Fibroblast of mammary gland (primary cell): ENCODE data around the gene DOLPP1.

ENCODE experiments used
- DNase-seq: peaks from one replicate; pipeline ENCODE4 v3.0.0-alpha.2; 2010; ENCODE audit warnings: low read depth
- H3K4me3 ChIP-seq: 2 replicates; pipeline ENCODE4 v1.5.1; 2011; ENCODE audit warnings: low read depth, mild to moderate bottlenecking, low read length, moderate library complexity; ENCODE audit not compliant: control insufficient read depth
- TF ChIP-seq, protein P1 (sequence below): conservative IDR thresholded peaks from 2 replicates; pipeline ENCODE4 v1.5.1; 2011; ENCODE audit warnings: low read depth, low read length, inconsistent platforms; ENCODE audit not compliant: control insufficient read depth, insufficient read depth

The DOLPP1 gene

DNA sequence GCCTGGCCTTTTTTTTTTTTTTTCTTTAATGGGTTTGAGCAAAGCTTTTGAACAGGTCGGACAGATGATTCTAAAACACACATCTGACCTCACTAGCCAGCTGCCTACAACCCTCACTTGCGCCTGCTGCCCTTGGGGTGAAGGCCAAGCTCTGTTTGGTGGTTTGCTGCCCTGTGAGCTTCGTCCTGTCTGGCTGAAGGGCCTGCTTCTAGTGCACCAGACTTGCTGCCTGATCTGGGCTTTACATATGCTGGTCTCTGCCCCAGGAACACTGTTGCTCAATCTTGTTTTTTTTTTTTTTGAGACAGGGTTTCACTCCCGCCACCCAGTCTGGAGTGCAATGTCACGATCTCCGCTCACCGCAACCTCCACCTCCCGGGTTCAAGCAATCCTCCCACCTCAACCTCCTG, 16.4 kb upstream of the DOLPP1 start:
- TF ChIP-seq, protein P1, sequence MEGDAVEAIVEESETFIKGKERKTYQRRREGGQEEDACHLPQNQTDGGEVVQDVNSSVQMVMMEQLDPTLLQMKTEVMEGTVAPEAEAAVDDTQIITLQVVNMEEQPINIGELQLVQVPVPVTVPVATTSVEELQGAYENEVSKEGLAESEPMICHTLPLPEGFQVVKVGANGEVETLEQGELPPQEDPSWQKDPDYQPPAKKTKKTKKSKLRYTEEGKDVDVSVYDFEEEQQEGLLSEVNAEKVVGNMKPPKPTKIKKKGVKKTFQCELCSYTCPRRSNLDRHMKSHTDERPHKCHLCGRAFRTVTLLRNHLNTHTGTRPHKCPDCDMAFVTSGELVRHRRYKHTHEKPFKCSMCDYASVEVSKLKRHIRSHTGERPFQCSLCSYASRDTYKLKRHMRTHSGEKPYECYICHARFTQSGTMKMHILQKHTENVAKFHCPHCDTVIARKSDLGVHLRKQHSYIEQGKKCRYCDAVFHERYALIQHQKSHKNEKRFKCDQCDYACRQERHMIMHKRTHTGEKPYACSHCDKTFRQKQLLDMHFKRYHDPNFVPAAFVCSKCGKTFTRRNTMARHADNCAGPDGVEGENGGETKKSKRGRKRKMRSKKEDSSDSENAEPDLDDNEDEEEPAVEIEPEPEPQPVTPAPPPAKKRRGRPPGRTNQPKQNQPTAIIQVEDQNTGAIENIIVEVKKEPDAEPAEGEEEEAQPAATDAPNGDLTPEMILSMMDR: no peak
- DNase-seq: no peak
- H3K4me3 ChIP-seq: no peak overlapping the region

DNA sequence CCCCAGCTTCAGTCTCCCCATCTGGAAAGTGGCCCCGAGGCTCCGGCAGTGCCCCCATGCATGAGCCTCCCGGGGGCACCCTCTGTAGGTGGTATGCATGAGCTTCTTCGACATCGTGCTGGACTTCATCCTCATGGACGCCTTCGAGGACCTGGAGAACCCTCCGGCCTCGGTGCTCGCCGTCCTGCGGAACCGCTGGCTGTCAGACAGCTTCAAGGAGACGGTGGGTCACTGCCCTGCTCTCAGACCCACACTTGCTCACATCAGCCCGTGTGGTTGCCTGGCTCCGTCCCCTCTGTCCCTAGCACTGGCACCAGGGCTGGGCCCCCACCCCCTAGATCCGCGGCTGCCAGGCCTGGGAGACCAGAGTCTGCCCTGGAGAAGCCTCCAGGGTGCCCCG, 12.8 kb upstream of the DOLPP1 start:
- TF ChIP-seq, protein P1: no peak
- H3K4me3 ChIP-seq: no peak overlapping the region
- DNase-seq: no peak

DNA sequence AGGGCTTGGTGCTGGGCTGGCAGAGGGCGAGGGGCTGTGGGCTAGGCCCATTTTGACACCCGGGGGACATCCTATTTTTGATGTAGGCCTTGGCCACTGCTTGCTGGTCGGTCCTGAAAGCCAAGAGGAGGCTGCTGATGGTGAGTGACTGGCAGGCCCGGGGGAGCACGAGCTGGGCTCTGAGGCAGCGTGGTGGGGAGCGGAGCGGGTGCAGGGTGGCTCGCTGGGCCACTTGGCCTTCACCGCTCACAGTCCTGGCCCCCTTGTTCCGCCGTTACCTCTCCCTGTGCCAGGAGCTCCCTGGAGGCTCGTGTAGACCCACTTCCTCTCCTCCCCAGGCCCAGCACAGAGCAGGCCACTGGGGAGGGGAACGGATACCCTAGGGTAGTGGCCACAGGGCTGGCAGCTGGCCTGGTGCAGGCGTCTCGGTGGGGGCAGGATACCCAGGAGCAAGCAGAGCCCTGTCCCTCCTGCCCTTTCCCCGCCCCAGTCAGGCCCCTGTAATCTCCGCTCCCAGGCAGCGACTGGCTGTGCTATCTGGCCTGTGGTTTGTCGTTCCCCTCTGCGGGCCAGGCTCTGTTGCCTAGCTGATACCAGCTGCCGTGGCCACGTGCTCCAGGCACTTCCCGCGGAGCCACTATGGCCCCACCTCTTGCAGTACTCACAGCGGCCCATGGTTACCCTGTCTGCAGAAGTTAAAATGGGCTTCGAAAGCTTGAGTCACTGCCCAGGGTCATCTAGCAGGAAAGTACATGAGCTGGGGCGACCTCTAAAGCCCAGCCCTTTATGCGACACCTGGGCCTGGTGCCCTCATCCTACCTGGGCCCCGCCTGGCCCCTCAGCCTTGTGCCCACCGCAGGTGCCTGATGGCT, 11.7 kb upstream of the DOLPP1 start:
- no peak overlapping the region for H3K4me3 ChIP-seq
- DNase-seq: no peak
- TF ChIP-seq, protein P1: no peak

DNA sequence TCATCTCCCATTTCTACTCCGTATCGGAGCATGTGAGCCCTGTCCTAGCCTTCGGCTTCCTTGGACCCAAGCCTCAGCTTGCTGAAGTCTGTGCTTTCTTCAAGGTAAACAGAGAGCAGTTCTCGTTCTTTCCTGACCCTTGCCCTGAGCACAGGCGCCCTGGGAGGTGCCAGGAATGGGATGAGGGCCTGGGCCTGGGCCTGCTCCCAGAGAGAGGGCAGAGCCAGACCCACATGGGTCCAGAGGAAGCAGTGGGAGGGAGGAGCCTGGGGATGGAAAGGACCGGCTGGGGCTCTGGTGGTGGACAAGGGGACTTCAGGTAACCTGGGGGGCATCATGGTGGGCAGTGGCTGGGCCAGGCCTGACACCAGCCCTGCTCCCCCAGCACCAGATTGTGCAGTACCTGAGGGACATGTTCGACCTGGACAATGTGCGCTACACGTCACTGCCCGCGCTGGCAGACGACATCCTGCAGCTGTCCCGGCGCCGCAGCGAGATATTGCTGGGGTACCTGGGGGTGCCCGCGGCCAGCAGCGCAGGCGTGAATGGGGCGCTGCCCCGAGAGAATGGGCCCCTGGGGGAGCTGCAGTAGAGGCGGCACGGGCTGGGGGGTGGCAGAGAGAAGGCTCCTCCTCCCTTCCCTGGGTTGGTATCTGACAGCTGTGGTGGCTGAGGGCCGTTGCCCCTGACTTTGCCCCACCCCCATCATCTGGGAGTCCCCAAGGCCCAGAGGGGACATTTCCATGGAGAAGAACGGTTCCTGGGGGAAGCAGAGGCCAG, 10.9 kb upstream of the DOLPP1 start:
- DNase-seq: no peak
- H3K4me3 ChIP-seq: no peak overlapping the region
- TF ChIP-seq, protein P1: no peak

DNA sequence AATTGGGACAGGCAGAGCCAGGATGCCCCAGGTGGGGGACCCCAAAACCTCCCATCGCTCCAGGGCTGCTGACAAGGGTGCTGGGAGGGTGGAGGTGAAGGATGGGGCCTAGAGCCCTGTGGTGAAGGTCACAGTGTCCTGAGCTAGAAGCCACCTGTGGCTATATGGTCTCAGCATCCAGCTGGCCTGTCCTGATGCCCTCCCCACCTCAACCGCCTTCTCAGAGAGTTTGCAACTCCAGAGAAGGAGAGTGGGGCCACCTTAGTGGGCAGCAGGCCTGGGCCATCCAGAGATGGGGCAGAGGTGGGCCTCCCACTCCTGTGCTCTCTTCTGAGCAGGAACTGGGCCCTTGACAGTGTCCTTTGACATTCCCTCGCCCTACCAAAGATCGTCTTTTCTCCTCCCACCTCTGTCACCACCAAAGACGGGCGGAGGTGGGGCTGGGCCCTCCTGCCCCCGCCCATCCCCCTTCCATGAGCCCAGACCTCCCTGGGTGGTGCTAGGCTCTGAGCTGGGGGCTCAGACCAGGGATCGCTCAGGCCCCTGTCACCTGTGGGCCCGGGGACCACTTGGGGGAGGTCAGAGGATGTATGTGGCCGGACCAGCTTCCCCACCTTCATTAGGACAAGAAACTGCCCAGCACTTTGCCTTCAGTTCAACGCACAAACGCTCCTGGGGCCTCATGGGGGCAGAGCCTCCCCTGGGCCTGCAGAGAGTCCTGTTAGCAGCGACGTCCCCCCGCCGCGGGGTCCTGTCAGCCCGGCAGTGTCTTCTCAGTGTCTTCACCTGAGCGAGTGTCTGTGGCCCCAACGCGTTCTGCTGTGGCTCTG, 10.0 kb upstream of the DOLPP1 start:
- TF ChIP-seq, protein P1: no peak
- no peak overlapping the region for H3K4me3 ChIP-seq
- no peak for DNase-seq

DNA sequence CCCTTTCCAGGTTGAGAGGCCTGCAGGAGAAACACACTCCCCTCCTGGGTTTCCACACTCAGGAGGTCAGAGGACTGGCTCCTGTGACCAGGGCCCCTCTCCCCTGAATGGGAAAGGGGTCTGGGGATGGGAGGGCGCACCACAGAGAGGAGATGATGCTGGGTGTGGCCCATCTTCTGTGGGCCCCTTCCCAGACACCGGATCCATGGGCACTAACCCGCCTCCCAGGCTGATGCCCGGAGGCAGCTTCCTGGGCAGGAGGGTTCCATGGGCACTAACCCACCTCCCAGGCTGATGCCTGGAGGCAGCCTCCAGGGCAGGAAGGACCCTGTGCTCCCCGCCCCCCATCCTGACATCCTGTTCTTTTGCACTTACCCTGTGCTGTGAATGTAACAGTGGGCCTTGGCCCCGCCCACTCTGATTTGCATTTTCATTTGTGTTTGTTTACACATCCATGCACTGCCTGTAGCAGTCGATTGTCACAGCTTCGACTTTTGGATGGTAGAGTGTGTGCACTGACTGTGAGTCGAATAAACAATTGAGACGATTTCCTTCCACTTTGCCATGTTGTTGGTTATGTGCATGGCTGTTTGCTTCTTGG, 9.3 kb upstream of the DOLPP1 start:
- no peak for DNase-seq

More for the DNA sequence above, 9.3 kb upstream of the DOLPP1 start:
- H3K4me3 ChIP-seq: no peak overlapping the region
- TF ChIP-seq, protein P1: no peak
